C4-2B (cell line): Measurements from ENCODE around the gene CRACR2B.
A peak's percentile ranks its signal among the peaks of the same experiment; 100 is the strongest.

Source experiments
- H3K27ac ChIP-seq: fragments of 450-650 bp; 2 replicates; pipeline ENCODE4 v1.5.1; 2017
- ZFX ChIP-seq: fragments of 450-650 bp; IDR thresholded peaks from 2 replicates; pipeline ENCODE4 v1.6.1; 2017
- TF ChIP-seq, protein P1 (sequence below): fragments of 450-650 bp; conservative IDR thresholded peaks from 2 replicates; pipeline ENCODE4 v1.5.1; 2017; ENCODE audit warnings: mild to moderate bottlenecking

The CRACR2B gene

DNA sequence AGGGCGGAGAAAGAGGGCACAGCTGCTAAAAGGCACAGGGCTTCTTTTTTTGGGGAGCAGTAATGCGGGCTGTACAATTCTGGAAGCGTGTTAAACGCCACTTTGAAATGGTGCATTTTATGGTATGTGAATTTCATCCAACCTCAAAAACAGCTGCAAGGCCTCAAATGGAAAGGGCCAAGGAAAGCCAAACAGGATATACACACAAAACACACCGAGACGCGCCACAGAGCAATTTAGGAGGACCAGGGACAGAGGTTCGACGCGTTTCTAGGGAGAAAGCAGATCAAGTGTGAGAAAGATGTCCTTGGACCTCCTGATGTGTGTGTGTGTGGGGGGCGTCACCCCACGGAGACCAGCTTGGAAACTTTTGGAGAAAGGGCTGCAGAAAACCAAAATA is 46.0 kb downstream of the CRACR2B start:
- H3K27ac ChIP-seq: no peak overlapping the region
- TF ChIP-seq, protein P1, sequence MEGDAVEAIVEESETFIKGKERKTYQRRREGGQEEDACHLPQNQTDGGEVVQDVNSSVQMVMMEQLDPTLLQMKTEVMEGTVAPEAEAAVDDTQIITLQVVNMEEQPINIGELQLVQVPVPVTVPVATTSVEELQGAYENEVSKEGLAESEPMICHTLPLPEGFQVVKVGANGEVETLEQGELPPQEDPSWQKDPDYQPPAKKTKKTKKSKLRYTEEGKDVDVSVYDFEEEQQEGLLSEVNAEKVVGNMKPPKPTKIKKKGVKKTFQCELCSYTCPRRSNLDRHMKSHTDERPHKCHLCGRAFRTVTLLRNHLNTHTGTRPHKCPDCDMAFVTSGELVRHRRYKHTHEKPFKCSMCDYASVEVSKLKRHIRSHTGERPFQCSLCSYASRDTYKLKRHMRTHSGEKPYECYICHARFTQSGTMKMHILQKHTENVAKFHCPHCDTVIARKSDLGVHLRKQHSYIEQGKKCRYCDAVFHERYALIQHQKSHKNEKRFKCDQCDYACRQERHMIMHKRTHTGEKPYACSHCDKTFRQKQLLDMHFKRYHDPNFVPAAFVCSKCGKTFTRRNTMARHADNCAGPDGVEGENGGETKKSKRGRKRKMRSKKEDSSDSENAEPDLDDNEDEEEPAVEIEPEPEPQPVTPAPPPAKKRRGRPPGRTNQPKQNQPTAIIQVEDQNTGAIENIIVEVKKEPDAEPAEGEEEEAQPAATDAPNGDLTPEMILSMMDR: no peak
- TF ChIP-seq ZFX: no peak

DNA sequence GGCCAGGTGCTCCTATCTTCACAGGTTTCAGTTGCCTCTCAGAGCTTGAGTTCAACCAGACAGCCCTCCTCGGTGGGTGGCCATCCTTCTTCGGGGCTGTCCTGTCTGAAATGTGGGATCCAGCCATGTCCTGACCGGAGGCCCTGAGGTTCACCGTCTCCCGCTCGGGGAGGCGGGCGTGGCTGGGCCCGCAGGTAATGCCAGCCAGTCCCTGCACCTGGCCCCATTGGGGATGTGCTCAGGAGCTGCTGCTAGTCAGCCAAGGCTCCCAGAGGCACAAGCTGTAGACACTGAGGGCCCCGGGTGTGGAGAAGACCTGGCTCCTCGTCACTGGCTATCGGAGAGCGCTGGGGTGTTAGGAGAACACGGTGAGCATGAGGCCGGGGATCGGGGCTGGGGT is 47.5 kb downstream of the CRACR2B start:
- TF ChIP-seq ZFX: no peak
- TF ChIP-seq, protein P1: no peak
- H3K27ac ChIP-seq: no peak overlapping the region

DNA sequence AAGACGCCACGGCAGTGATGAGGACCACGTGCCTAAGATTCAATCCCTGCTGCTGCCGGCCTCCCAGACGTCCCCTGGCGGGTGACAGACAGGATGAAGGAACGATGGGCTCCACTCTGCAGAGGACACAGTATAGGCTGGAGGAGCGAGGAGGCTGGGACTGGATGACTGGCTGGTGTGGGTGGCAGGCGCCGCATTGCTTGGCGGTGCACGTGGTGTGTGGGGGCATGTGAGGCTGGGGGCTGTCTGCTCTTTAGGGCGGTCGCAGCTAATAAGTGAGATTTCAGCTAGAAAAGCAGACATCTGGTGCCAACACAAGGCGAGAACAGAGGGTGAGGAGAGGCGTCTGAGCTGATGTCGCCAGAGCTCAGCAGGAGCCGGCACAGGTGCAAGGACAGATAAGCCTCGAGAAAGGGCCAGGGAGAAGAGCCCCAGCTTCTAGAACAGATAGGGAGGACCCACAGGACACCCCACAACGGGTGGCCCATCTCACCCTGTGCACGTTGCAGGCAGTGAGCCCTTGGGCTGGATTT is 48.1 kb downstream of the CRACR2B start:
- H3K27ac ChIP-seq: peak overlapping the region; percentile 57
- TF ChIP-seq, protein P1: no peak

DNA sequence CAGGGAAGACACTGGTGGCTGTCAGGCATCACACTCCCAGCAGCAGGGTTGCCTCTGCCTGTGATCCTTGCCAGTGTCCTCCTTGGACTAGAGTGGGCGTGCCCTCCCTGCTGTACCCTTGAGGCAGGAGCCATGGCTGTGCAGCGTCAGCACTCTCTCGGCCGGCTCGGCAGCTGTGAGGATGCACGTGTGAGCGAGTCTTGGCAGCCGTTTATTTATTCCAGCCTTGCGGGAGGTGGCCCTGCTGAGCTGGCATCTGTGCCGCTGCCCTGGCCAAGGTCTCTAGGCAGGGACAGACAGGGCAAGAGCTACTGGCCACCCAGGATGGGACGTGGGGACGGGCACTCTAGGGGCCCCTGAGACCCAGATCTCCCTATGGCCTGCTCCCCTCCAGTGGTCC is 48.8 kb downstream of the CRACR2B start:
- TF ChIP-seq ZFX: no peak
- TF ChIP-seq, protein P1: no peak
- H3K27ac ChIP-seq: peak overlapping the region; percentile 57

DNA sequence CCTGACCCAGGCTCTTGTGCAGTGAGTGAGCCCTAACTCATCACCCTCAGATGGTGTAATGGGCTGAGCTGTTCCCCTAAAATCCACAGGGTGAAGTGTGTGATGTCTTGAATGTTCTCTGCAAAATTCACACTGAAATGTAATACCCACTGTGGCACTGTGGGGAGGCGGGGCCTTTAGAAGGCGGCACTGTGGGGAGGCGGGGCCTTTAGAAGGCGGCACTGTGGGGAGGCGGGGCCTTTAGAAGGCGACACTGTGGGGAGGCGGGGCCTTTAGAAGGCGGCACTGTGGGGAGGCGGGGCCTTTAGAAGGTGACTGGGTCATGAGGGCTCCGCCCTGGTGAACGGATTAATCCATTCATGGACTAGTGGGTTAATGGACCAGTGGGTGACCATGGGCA is 49.8 kb downstream of the CRACR2B start:
- H3K27ac ChIP-seq: peak overlapping the region; percentile 57
- TF ChIP-seq, protein P1: no peak
- no peak for TF ChIP-seq ZFX

DNA sequence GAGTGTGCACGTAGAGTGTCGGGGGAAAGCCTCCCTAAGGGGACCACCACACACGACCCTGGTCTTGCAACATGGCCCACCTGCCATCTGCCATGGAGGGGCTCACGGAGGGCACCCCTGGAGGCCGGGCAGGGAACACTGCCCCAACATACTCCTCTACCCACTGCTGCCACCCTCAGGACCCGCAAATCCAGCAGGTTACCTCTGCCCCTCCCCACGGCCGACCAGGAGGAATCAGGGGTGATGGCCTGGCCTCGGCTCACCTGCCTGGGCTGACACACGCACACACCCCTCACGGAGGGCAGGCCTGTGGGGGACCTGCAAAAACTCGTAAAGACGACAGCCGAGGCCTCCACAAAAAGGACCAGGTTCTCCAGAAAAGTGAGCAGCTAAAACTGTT is 52.7 kb downstream of the CRACR2B start:
- H3K27ac ChIP-seq: no peak overlapping the region
- TF ChIP-seq ZFX: no peak
- TF ChIP-seq, protein P1: no peak
